22Rv1 (cell line): ENCODE measurements around the gene NFE2L3.

Experiments used
- H3K27ac ChIP-seq: fragments of 450-650 bp; 2 replicates; pipeline ENCODE4 v1.5.1; 2017
- CTCF ChIP-seq: fragments of 450-650 bp; IDR thresholded peaks from 2 replicates; pipeline ENCODE4 v1.5.1; 2017; ENCODE audit warnings: mild to moderate bottlenecking
- ZFX ChIP-seq: fragments of 450-650 bp; IDR thresholded peaks from 2 replicates; pipeline ENCODE4 v1.6.1; 2017; ENCODE audit warnings: antibody characterized with exemption, borderline replicate concordance

Gene NFE2L3

DNA sequence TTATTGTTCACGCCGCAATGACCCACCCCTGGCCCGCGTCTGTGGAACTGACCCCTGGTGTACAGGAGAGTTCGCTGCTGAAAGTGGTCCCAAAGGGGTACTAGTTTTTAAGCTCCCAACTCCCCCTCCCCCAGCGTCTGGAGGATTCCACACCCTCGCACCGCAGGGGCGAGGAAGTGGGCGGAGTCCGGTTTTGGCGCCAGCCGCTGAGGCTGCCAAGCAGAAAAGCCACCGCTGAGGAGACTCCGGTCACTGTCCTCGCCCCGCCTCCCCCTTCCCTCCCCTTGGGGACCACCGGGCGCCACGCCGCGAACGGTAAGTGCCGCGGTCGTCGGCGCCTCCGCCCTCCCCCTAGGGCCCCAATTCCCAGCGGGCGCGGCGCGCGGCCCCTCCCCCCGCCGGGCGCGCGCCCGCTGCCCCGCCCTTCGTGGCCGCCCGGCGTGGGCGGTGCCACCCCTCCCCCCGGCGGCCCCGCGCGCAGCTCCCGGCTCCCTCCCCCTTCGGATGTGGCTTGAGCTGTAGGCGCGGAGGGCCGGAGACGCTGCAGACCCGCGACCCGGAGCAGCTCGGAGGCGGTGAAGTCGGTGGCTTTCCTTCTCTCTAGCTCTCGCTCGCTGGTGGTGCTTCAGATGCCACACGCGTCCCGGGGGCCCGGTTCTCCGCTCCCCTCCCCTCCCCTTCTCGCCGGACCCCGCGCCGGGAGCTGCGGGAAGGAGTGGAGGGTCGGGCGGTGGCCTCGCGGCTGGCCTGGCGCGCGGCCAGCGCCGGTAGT is 49.4 kb downstream of the NFE2L3 start, which contains the start of gene CBX3:
CBX3 (plus strand) TSS at position 499 of the 772 bp plus-strand sequence. CDS start 1,254 bp downstream, outside the sequence.
- TF ChIP-seq ZFX, result no peak
- H3K27ac ChIP-seq, result peak within 1 kb of the TSS; percentile 99

GRCh38 chr7:26202019-26202990 is 50.3 kb downstream of the NFE2L3 start:
- no peak for TF ChIP-seq ZFX
- TF ChIP-seq CTCF, result no peak
- H3K27ac ChIP-seq, result peak overlapping the region; percentile 99

DNA sequence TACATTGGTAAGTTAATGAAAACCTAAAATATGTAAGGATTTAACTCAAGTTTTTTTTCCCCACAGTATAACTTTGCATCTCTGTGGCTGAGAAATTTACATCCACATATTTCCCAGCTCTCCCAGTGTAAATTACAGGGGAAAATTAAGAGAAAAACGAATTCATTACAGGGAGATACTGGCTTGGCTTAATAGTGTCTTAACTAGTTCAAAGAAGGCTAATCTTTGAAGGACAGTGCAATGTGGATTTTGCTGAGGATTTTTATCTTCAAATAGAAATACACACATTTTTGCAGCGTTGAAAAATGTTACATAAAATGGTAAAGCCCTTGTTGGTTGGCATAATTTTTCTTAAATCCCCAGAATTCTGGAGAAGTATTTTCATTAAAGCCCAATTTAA is 51.0 kb downstream of the NFE2L3 start:
- TF ChIP-seq CTCF (no peak), ZFX (no peak)
- H3K27ac ChIP-seq, result peak overlapping the region; percentile 99

DNA sequence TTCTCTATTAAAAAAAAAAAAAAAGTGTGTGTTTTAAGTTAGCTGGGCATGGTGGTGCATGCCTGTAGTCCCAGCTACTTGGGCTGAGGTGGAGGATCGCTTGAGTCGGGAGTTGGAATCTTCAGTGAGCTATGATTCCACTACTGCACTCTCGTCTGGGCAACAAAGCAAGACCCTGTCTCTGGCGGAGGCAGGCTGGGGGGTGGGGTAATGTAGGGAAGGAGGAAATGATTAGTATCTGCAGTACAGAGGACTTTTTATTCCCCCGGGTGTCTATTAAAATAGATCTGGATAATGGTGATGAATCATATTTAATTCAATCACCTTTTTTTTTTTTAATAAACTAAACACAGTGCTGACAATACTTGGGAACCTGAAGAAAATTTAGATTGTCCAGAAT is 56.0 kb downstream of the NFE2L3 start:
- H3K27ac ChIP-seq, result no peak overlapping the region
- TF ChIP-seq CTCF, result no peak
- no peak for TF ChIP-seq ZFX

DNA sequence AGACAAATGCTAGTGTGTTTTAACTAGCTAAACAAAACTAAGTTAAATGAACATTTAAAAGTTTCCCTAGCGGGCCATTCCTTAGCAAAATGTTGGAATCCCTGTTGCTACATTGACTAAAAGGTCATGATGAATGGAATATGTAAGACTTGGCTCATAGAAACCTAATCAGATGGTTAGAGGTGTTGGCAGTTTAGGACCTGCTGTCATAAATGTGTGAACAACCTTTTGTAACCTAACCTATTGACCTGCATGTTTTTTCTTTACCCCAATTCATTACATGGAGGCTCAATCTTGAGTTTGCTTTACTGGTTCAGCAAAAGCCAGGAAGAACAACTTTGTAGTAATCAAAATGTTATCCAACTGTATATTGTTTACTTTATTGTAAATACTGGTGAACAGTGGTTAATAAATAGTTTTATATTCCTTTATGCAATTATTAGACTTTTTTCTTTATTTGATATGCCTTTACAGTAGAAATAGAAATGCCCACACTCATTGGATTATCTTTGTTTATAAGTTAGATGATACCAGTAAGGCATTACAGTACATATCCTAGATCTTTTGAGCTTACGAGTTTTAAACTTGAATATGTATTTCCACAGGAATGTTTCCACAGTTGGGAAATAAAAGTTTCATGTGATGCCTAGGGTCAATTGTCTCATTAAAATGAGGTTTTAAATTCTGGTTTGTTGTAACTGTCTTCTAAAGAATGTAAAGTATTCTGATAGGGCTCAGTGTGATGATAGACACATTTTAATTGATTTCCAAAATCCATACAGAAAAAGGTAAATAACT is 61.1 kb downstream of the NFE2L3 start:
- TF ChIP-seq ZFX, result no peak
- TF ChIP-seq CTCF, result no peak
- H3K27ac ChIP-seq, result no peak overlapping the region

DNA sequence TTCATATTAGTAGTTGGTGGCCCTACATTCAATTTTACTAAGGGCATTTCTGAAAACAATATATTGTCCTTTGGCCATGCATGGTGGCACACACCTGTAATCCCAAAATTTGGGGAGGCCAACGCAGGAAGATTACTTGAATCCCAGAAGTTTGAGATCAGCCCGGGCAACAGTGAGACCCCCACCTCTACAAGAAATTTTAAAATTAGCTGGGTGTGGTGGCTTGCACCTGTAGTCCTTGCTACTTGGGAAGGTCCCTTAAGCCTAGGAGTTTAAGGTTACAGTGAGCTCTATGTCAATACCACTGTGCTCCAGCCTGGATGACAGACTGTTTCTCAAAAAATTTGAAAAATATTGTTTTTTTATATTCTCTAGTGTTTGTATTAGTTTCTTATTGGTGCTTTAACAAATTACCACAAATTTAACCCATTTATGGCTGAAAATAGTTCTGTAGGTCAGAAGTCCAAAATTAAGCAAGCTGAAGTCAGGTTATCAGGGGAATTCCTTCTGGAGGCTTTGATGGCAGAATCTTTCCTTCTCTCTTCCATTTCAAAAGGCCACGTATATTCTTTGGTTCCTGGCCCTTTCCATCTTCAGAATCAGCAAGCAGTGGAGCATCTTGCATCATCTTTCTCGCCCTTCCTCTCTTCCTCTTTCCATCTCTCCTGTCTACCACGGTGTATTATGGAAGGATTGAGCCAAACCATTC is 62.0 kb downstream of the NFE2L3 start:
- TF ChIP-seq ZFX (no peak), CTCF (no peak)
- peak overlapping the region; percentile 2; the same call in 1 of the 2 replicates for H3K27ac ChIP-seq

- no peak overlapping the region for H3K27ac ChIP-seq
- TF ChIP-seq CTCF (no peak), ZFX (no peak)
These were observed 64.1 kb downstream of the NFE2L3 start for GRCh38 chr7:26216049-26216448.
